Neural cell (in vitro differentiated cells): Measurements from ENCODE around the gene LIMK1.

ENCODE experiments used
- EP300 ChIP-seq: fragments of 450-650 bp; conservative IDR thresholded peaks from 2 replicates; pipeline ENCODE4 v1.6.1; 2014; ENCODE audit warnings: antibody characterized with exemption, mild to moderate bottlenecking, moderate library complexity; ENCODE audit not compliant: poor library complexity, severe bottlenecking
- EZH2 ChIP-seq: fragments of 200-600, 300-800 bp; shearing (Covaris generic), sonication (generic); IDR thresholded peaks from 2 replicates; pipeline ENCODE4 v1.6.1; 2014; ENCODE audit warnings: antibody characterized with exemption, low read length, borderline replicate concordance, mild to moderate bottlenecking; ENCODE audit not compliant: insufficient read depth, poor library complexity, severe bottlenecking
- MXI1 ChIP-seq: fragments of 450-650 bp; conservative IDR thresholded peaks from 2 replicates; pipeline ENCODE4 v1.6.1; 2014; ENCODE audit warnings: antibody characterized with exemption, mild to moderate bottlenecking; ENCODE audit not compliant: poor library complexity, severe bottlenecking
- POLR2AphosphoS5 ChIP-seq: IDR thresholded peaks from 2 replicates; pipeline ENCODE4 v1.6.1; 2012
- RAD21 ChIP-seq: fragments of 450-650 bp; conservative IDR thresholded peaks from 2 replicates; pipeline ENCODE4 v1.6.1; 2014; ENCODE audit warnings: antibody characterized with exemption, mild to moderate bottlenecking, moderate library complexity
- SMC3 ChIP-seq: fragments of 450-650 bp; conservative IDR thresholded peaks from 2 replicates; pipeline ENCODE4 v1.6.1; 2014; ENCODE audit warnings: antibody characterized with exemption, mild to moderate bottlenecking, moderate library complexity; ENCODE audit not compliant: poor library complexity
- TAF1 ChIP-seq: IDR thresholded peaks from 2 replicates; pipeline ENCODE4 v1.6.1; 2012; ENCODE audit warnings: low read depth
- TF ChIP-seq, protein P1 (sequence below): fragments of 450-650 bp; IDR thresholded peaks from 2 replicates; pipeline ENCODE4 v1.5.1; 2014; ENCODE audit warnings: antibody characterized with exemption, mild to moderate bottlenecking, moderate library complexity; ENCODE audit not compliant: poor library complexity, severe bottlenecking
- TF ChIP-seq, protein P2 (sequence below): IDR thresholded peaks from 2 replicates; pipeline ENCODE4 v1.6.1; 2012; ENCODE audit warnings: borderline replicate concordance

DNA sequence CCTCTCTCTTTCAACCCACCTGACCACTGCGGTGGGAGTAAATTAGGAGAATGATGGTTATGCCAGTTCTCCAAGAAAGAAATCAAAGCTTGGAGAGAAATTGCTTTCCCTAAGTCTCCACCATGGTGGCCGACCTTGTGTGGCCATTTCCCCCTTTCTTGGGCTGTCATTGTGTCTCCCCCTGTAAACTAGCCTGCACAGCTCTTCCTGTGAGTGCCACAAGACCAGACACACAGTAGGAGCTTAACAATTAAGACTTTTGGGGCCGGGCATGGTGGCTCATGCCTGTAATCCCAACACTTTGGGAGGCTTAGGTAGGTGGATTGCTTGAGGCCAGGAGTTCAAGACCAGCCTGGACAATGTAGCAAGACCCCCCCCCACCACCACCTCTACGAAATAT lies 18.9 kb upstream of the LIMK1 start:
- TF ChIP-seq, protein P1, sequence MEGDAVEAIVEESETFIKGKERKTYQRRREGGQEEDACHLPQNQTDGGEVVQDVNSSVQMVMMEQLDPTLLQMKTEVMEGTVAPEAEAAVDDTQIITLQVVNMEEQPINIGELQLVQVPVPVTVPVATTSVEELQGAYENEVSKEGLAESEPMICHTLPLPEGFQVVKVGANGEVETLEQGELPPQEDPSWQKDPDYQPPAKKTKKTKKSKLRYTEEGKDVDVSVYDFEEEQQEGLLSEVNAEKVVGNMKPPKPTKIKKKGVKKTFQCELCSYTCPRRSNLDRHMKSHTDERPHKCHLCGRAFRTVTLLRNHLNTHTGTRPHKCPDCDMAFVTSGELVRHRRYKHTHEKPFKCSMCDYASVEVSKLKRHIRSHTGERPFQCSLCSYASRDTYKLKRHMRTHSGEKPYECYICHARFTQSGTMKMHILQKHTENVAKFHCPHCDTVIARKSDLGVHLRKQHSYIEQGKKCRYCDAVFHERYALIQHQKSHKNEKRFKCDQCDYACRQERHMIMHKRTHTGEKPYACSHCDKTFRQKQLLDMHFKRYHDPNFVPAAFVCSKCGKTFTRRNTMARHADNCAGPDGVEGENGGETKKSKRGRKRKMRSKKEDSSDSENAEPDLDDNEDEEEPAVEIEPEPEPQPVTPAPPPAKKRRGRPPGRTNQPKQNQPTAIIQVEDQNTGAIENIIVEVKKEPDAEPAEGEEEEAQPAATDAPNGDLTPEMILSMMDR, result no peak
- TF ChIP-seq MXI1, result no peak
- no peak for TF ChIP-seq POLR2AphosphoS5
- TF ChIP-seq EZH2, result no peak
- no peak for TF ChIP-seq RAD21
- TF ChIP-seq TAF1, result no peak
- no peak for TF ChIP-seq EP300
- no peak for TF ChIP-seq SMC3
- TF ChIP-seq, protein P2, sequence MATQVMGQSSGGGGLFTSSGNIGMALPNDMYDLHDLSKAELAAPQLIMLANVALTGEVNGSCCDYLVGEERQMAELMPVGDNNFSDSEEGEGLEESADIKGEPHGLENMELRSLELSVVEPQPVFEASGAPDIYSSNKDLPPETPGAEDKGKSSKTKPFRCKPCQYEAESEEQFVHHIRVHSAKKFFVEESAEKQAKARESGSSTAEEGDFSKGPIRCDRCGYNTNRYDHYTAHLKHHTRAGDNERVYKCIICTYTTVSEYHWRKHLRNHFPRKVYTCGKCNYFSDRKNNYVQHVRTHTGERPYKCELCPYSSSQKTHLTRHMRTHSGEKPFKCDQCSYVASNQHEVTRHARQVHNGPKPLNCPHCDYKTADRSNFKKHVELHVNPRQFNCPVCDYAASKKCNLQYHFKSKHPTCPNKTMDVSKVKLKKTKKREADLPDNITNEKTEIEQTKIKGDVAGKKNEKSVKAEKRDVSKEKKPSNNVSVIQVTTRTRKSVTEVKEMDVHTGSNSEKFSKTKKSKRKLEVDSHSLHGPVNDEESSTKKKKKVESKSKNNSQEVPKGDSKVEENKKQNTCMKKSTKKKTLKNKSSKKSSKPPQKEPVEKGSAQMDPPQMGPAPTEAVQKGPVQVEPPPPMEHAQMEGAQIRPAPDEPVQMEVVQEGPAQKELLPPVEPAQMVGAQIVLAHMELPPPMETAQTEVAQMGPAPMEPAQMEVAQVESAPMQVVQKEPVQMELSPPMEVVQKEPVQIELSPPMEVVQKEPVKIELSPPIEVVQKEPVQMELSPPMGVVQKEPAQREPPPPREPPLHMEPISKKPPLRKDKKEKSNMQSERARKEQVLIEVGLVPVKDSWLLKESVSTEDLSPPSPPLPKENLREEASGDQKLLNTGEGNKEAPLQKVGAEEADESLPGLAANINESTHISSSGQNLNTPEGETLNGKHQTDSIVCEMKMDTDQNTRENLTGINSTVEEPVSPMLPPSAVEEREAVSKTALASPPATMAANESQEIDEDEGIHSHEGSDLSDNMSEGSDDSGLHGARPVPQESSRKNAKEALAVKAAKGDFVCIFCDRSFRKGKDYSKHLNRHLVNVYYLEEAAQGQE, result no peak
